Stimulated activated CD4-positive, alpha-beta T cell treated with anti-CD3 and anti-CD28 coated beads, Interleukin-1b, Interleukin-23, amount 100 ng/mL, for 48 hours (primary cell): ENCODE results near the gene PRR12.

ENCODE experiments used
- DNase-seq: peaks from one replicate; pipeline ENCODE4 v3.0.0-alpha.2; 2020

PRR12 gene

GRCh38 chr19:49566302-49566701 lies 24.7 kb upstream of the PRR12 start:
- no peak for DNase-seq

DNA sequence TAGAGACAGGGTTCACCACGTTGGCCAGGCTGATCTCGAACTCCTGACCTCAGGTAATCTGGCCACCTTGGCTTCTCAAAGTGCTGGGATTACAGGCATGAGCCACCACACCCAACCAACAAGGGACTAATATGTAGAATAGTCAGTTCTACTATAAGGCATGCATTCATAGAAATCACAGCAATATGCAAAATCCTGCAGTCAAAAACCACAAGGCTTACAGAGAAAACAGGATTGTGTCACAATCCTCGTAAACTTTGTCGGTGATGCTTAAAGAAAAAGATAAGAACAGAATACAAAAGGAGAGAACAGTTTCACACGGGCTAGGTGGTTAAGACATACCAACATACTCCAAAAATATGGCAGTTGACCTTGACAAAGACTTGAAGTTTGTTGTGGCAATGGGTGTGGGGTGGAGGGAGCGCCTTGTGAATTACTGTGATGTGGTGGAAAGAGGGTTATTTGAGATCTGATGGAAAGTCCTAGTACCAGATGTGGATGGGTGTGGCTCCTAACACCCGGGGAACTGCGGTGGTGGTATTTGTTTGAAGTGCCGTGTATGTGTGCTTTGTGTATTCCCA lies 23.0 kb upstream of the PRR12 start:
- peak; percentile 64 for DNase-seq

DNA sequence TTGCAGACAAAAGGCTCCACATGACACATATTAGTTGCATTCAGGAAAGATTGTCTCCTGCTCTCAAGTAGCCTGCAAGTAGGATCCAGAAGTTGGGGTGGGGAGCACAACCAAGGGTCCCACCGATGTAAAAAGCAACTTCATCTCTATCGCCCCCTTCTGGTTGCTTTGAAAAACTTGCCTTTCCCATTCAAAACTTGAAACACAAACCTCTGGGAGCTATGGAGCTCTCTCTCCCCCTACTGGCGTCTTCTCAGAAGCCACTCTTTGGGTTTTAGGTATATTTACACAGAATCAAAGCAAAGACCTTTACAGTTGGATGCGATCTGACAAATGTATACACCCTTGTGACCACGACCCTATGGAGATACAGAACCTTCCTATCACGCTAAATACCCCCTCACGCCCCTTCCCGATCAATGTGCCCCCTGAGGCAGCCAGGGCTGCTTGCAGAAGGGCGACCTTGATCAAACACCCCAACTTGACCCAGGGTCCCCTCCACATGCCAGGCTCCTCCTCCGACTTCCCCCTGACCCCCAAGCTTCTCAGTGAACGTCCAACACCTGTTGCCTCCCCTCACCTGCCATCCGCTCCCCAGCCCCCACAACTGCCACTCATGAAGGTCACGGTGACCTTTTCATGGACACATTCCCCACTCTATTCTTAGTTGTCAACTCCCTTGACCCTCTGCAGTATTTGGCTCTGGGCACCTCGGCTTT lies 20.7 kb upstream of the PRR12 start:
- DNase-seq: peak; percentile 68

DNA sequence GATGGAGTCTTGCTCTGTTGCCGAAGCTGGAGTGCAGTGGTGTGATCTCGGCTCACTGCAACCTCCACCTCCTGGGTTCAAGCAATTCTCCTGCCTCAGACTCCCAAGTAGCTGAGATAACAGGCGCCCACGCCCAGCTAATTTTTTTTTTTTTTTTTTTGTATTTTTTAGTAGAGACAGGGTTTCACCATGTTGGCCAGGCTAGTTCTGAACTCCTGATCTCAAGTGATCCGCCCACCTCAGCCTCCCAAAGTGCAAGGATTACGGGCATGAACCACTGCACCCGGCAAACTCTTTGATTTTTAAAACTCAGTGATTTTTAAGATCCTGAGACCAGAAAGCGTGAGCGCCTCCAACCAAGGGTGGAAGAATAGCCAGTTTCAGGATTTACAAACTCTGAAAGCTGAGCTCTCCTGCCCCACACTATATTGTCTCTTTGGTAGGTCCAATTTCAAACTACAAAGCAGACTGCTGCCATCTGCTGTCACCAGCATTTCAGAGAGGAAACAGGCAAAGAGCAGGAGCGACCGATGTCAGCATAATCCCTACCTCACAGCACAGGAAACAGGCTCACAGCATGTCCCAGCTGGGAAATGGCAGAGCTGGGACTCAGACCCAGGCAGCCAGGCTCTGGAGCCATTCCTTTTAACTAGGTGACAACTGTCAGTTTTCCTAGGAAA lies 19.8 kb upstream of the PRR12 start:
- DNase-seq: no peak

- no peak for DNase-seq
These were observed 18.0 kb upstream of the PRR12 start for GRCh38 chr19:49573009-49573408.

GRCh38 chr19:49573425-49573824 lies 17.6 kb upstream of the PRR12 start:
- no peak for DNase-seq

- no peak for DNase-seq
These were observed 16.7 kb upstream of the PRR12 start for GRCh38 chr19:49574206-49574755.

GRCh38 chr19:49579193-49579592 lies 11.8 kb upstream of the PRR12 start:
- no peak for DNase-seq

GRCh38 chr19:49579947-49580263 lies 11.1 kb upstream of the PRR12 start:
- DNase-seq: no peak

DNA sequence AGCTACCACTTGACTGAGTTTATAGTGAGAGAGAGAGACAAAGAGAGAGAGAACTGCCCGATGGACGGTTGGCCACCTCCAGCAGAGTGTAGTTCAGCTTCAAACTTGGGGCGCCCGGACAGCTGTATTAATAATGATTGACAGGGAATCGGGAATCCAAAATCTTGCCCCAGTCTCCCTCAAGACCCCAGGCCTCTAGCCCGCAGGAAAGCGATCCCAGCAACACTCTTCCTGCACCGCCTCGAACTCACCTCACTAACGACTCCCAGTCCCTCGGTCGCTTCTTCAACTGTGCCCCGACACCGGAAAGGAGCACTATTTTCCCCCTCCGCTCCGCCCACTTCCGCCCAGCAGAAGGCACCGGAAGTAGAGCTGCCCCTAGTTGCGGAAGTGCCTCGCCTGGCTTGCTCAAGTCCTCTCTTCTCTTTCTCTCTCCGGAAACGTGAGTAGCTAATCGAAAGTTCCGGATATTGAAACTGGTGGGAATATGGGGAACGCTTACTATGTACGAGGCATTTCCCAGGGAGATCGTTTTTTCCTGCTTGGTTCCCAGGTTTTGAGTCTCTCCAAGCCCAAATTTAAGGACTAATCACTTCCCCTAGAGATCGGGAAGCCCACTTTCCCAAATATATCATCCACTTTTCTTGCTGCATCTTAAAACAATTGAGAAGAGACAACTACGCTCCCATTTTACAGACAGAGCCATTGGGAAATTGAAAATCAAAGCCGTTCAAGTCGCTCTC lies 10.5 kb upstream of the PRR12 start, which contains the start of gene NOSIP:
Gene NOSIP (minus strand): TSS at position 293 of the 743 bp plus-strand sequence. CDS start 19,865 bp downstream, outside the sequence.
- peak; percentile 97 for DNase-seq

- DNase-seq: no peak
These were observed 9.9 kb upstream of the PRR12 start, which contains the start of gene PRRG2 for GRCh38 chr19:49581007-49581508. Gene PRRG2 (plus strand): TSS chr19:49581316. CDS start chr19:49583220, 1,904 bp downstream.

DNA sequence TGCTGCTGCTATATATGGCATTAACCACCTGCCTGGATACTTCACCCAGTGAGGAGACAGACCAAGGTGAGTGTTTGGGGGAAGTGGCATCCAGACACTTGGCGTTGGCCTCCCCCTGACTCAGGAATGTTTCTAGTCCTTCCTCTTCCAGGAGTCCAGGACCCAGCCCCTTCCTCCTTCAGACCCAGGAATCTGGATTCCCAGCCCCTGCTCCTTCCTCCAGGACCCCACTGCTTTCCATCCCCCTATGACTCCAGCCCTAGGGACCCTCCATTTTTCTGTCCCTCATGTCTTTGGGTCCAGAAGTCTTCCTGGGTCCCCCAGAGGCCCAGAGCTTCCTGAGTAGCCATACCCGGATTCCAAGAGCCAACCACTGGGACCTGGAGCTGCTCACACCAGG lies 7.7 kb upstream of the PRR12 start:
- DNase-seq: no peak

- DNase-seq: no peak
These were observed 6.0 kb upstream of the PRR12 start for GRCh38 chr19:49585023-49585422.

DNA sequence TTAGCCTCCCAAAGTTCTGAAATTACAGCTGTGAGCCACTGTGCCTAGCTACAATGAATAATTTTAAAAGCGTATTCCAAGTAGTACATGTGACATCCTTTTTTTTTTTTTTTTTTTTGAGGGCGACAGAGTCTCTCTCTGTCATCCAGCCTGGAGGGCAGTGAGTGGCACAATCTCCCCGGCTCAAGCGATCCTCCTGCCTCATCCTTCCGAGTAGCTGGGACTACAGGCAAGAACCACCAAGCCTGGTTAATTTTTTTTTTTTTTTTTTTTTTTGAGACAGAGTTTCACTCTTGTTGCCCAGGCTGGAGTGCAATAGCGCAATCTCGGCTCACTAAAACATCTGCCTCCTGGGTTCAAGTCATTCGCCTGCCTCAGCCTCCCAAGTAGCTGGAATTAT lies 3.8 kb upstream of the PRR12 start:
- DNase-seq: no peak

GRCh38 chr19:49588365-49589122 lies 2.4 kb upstream of the PRR12 start:
- DNase-seq: peak; percentile 66

DNA sequence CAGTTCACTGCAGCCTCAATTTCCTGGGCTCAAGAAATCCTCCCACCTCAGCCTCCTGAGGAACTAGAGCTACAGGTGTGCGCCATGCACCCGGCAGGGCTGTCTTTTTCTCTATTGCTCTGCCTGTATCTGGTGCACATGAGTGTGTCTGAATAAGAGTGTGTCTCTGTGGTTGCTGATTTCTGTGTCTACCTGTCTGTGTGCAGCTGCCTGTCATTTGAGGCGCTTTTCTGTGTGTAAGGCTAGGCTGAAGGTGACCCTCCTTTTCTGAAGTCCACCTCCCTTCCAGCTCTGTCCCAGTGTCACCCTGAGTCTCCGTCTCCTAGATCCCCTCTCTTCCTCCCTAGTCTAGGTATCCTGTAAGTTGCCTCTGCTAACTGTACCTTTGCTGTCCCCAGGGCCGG lies 1.5 kb upstream of the PRR12 start:
- DNase-seq: no peak

GRCh38 chr19:49590071-49590970 lies 661 bp upstream of the PRR12 start:
- peak; percentile 96 for DNase-seq

DNA sequence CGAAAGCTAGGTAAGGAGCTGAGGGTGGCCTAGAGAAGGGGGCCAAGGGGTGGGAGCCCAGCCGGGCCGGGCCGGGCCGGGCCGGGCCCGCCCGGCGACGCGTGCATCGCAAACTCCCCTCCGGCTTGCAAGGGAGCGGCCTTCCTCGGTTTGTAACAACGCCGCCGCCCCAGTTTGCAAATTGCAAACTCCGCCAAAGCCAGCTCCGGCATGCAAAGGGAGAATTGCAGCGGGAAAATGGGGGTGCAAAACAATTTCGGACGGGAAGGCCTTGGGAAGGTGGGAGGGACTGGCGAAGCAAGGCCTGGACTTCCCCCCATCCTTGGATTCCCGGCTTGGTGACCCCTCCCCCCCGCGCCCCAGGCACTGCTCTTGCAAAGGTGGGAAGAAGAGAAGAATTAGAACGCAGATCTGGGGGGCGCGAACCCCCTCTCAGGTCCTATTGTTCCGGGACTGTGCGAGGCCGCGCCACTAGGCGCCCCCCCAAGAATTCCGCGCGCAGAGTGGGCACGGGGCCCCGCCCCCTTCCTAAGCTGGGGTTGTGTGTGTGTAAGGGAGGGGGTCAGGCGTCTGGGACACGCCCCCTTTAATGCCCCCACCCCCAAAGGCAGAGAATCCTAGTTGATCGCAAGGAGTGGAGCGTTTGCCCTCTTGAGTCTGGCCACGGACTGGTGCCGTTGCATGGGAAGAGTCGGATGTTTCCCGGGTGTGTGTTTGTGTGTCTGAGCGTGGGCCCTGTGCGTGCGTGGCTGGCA lies 926 bp downstream of the PRR12 start:
- peak; percentile 52 for DNase-seq

GRCh38 chr19:49592486-49593232 lies 1.7 kb downstream of the PRR12 start:
- peak; percentile 22 for DNase-seq
